Heart left ventricle (tissue), 13 donors: ENCODE data around the gene MOXD1.

Source experiments
- POLR2A ChIP-seq, 2 donors: fragments of 450-650 bp; IDR thresholded peaks; one replicate each; pipeline ENCODE4 v1.6.1; 2017; ENCODE audit warnings: antibody characterized with exemption in 2 of 2, mild to moderate bottlenecking in 2 of 2, moderate library complexity in 2 of 2
- TF ChIP-seq, protein P1 (sequence below), 12 donors: fragments of 200-600 bp; sonication (generic) in 4 of 12; IDR thresholded peaks; one replicate each; pipeline versions ENCODE4 v1.5.0 to v1.8.0; 2018 to 2022; ENCODE audit warnings: antibody characterized with exemption in 12 of 12, mild to moderate bottlenecking in 5 of 12
- donor health status: ischemic (EF 13 %, LVEDD 7.1; RV severe dilation, severe dysfunction).
- donor health status: DM: no; HTN: yes; CAD: no.
- donor health status: DM: no; HTN: no; CAD: no.
- donor health status: ischemic (EF 25% LVEDD 6.9; RV normal size, moderate dysfunction).
- donor health status: ischemic (EF 25% LVEDD 5.7; RV mildly dilated, moderate dysfunction).
- donor health status: ischemic (EF 35%, LVEDD 5.7; RV mildly dilated, moderate dysfunction).
- donor health status: nonischemic (EF 11% LVEDD 7.7; RV severe dilation, severe dysfunction).
- donor health status: DM: yes; HTN: yes; CAD: no.
- donor health status: PGD.
- donor health status: ischemic (EF 29% LVEDD 5.4; RV normal size, mild dysfunction).
- donor health status: nonischemic (EF 23%, LVEDD 6.1; RV moderate dilation, normal function).

- TF ChIP-seq, protein P1, sequence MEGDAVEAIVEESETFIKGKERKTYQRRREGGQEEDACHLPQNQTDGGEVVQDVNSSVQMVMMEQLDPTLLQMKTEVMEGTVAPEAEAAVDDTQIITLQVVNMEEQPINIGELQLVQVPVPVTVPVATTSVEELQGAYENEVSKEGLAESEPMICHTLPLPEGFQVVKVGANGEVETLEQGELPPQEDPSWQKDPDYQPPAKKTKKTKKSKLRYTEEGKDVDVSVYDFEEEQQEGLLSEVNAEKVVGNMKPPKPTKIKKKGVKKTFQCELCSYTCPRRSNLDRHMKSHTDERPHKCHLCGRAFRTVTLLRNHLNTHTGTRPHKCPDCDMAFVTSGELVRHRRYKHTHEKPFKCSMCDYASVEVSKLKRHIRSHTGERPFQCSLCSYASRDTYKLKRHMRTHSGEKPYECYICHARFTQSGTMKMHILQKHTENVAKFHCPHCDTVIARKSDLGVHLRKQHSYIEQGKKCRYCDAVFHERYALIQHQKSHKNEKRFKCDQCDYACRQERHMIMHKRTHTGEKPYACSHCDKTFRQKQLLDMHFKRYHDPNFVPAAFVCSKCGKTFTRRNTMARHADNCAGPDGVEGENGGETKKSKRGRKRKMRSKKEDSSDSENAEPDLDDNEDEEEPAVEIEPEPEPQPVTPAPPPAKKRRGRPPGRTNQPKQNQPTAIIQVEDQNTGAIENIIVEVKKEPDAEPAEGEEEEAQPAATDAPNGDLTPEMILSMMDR (IDR thresholded peaks at IDR 0.05) = no peak
- no peak for TF ChIP-seq POLR2A (IDR thresholded peaks at IDR 0.05)
These were observed 9.6 kb upstream of the MOXD1 start for GRCh38 chr6:132410830-132411229.
